Neural cell (in vitro differentiated cells): ENCODE measurements around the gene TNFSF15. TPM values are rescaled to one million over a fixed set of nuclear protein-coding genes. Genes with fewer than 3 reads are reported as not detected.

ENCODE experiments used
- H2AFZ ChIP-seq: fragments of 200-600, 300-800 bp; sonication (generic), shearing (Covaris generic); 2 replicates; pipeline ENCODE4 v1.6.0; 2014; ENCODE audit warnings: low read depth, mild to moderate bottlenecking, antibody characterized with exemption, low read length, moderate library complexity
- H3F3A ChIP-seq: fragments of 200-600 bp; shearing (Covaris generic); 2 replicates; pipeline ENCODE4 v1.6.1; 2016; ENCODE audit warnings: mild to moderate bottlenecking, moderate library complexity, mixed read lengths, antibody characterized with exemption, low read length; ENCODE audit not compliant: insufficient read depth, poor library complexity, severe bottlenecking
- H3K27ac ChIP-seq: fragments of 200-600, 300-800 bp; sonication (generic), shearing (Covaris generic); 2 replicates; pipeline ENCODE4 v1.5.1; 2014; ENCODE audit warnings: mild to moderate bottlenecking, low read length, moderate library complexity
- H3K27me3 ChIP-seq: fragments of 300-800, 200-600 bp; sonication (generic), shearing (Covaris generic); 2 replicates; pipeline ENCODE4 v1.6.0; 2014; ENCODE audit warnings: mild to moderate bottlenecking, low read depth, low read length, moderate library complexity; ENCODE audit not compliant: insufficient read depth
- H3K36me3 ChIP-seq: fragments of 300-800, 200-600 bp; sonication (generic), shearing (Covaris generic); 2 replicates; pipeline ENCODE4 v1.5.1; 2014; ENCODE audit warnings: mild to moderate bottlenecking, antibody characterized with exemption, low read length, moderate library complexity; ENCODE audit not compliant: insufficient read depth
- H3K4me2 ChIP-seq: fragments of 300-800, 200-600 bp; sonication (generic), shearing (Covaris generic); 2 replicates; pipeline ENCODE4 v1.6.0; 2014; ENCODE audit warnings: mild to moderate bottlenecking, low read length
- H3K4me3 ChIP-seq: fragments of 300-800, 200-600 bp; sonication (generic), shearing (Covaris generic); 2 replicates; pipeline ENCODE4 v1.5.1; 2014; ENCODE audit warnings: mild to moderate bottlenecking, low read length, moderate library complexity
- H3K79me2 ChIP-seq: fragments of 200-600 bp; shearing (Covaris generic); replicated peaks from 2 replicates; pipeline ENCODE4 v1.6.0; 2014; ENCODE audit warnings: mild to moderate bottlenecking, low read length, moderate library complexity; ENCODE audit not compliant: insufficient read depth
- H3K9ac ChIP-seq: fragments of 300-800, 200-600 bp; sonication (generic), shearing (Covaris generic); 2 replicates; pipeline ENCODE4 v1.6.1; 2016; ENCODE audit warnings: mild to moderate bottlenecking, low read length, mixed read lengths
- H3K9me2 ChIP-seq: fragments of 200-600 bp; shearing (Covaris generic); 2 replicates; pipeline ENCODE4 v1.6.1; 2016; ENCODE audit warnings: mild to moderate bottlenecking, low read length, mixed read lengths; ENCODE audit not compliant: insufficient read depth
- H3K9me3 ChIP-seq: fragments of 200-600, 300-800 bp; sonication (generic), shearing (Covaris generic); 2 replicates; pipeline ENCODE4 v1.6.1; 2016; ENCODE audit warnings: mild to moderate bottlenecking, mixed run types, low read length, moderate library complexity, mixed read lengths
- H4K20me1 ChIP-seq: fragments of 200-600 bp; shearing (Covaris generic); 2 replicates; pipeline ENCODE4 v1.6.1; 2016; ENCODE audit warnings: mild to moderate bottlenecking, mixed run types; ENCODE audit not compliant: insufficient read depth
- EP300 ChIP-seq: fragments of 450-650 bp; conservative IDR thresholded peaks from 2 replicates; pipeline ENCODE4 v1.6.1; 2014; ENCODE audit warnings: antibody characterized with exemption, mild to moderate bottlenecking, moderate library complexity; ENCODE audit not compliant: poor library complexity, severe bottlenecking
- EZH2 ChIP-seq: fragments of 200-600, 300-800 bp; shearing (Covaris generic), sonication (generic); IDR thresholded peaks from 2 replicates; pipeline ENCODE4 v1.6.1; 2014; ENCODE audit warnings: antibody characterized with exemption, low read length, borderline replicate concordance, mild to moderate bottlenecking; ENCODE audit not compliant: insufficient read depth, poor library complexity, severe bottlenecking
- MXI1 ChIP-seq: fragments of 450-650 bp; conservative IDR thresholded peaks from 2 replicates; pipeline ENCODE4 v1.6.1; 2014; ENCODE audit warnings: antibody characterized with exemption, mild to moderate bottlenecking; ENCODE audit not compliant: poor library complexity, severe bottlenecking
- POLR2AphosphoS5 ChIP-seq: IDR thresholded peaks from 2 replicates; pipeline ENCODE4 v1.6.1; 2012
- RAD21 ChIP-seq: fragments of 450-650 bp; conservative IDR thresholded peaks from 2 replicates; pipeline ENCODE4 v1.6.1; 2014; ENCODE audit warnings: antibody characterized with exemption, mild to moderate bottlenecking, moderate library complexity
- REST ChIP-seq: IDR thresholded peaks from 2 replicates; pipeline ENCODE4 v1.6.1; 2012; ENCODE audit warnings: borderline replicate concordance
- SMC3 ChIP-seq: fragments of 450-650 bp; conservative IDR thresholded peaks from 2 replicates; pipeline ENCODE4 v1.6.1; 2014; ENCODE audit warnings: antibody characterized with exemption, mild to moderate bottlenecking, moderate library complexity; ENCODE audit not compliant: poor library complexity
- TAF1 ChIP-seq: IDR thresholded peaks from 2 replicates; pipeline ENCODE4 v1.6.1; 2012; ENCODE audit warnings: low read depth
- polyA plus RNA-seq: library from polyadenylated mRNA; depleted of rRNA; stranded (reverse); fragments of >200 nt; gene quantifications from 2 replicates; pipeline ENCODE4 v1.2.3, GENCODE V29; 2014
- TF ChIP-seq, protein P1 (sequence below): fragments of 450-650 bp; IDR thresholded peaks from 2 replicates; pipeline ENCODE4 v1.5.1; 2014; ENCODE audit warnings: antibody characterized with exemption, mild to moderate bottlenecking, moderate library complexity; ENCODE audit not compliant: poor library complexity, severe bottlenecking

The TNFSF15 gene
- polyA plus RNA-seq, 1 donor from 2014 or later = not detected

- Histone ChIP-seq H3K9me3 (no peaks in the 10 kb centered on the region), H3K27me3 (no peaks in the 10 kb centered on the region), H4K20me1 (no peaks in the 10 kb centered on the region), H3K4me2 (no peak overlapping the region), H3K27ac (no peak overlapping the region), H3K9ac (no peak overlapping the region), H3K79me2 (no peaks in the 10 kb centered on the region), H2AFZ (no peak overlapping the region), H3F3A (no peaks in the 10 kb centered on the region), H3K4me3 (no peak overlapping the region), H3K9me2 (no peaks in the 10 kb centered on the region), H3K36me3 (no peaks in the 10 kb centered on the region)
- TF ChIP-seq EP300 = no peak
- TF ChIP-seq MXI1 = no peak
- no peak for TF ChIP-seq EZH2
- TF ChIP-seq TAF1 = no peak
- no peak for TF ChIP-seq RAD21
- TF ChIP-seq POLR2AphosphoS5 = no peak
- no peak for TF ChIP-seq REST
These were observed 14.1 kb downstream of the TNFSF15 start for GRCh38 chr9:114791736-114792135.

GRCh38 chr9:114791312-114791711, 14.5 kb downstream of the TNFSF15 start:
- TF ChIP-seq SMC3 = no peak
- TF ChIP-seq RAD21 = no peak
- no peak for TF ChIP-seq POLR2AphosphoS5
- TF ChIP-seq MXI1 = no peak
- TF ChIP-seq, protein P1, sequence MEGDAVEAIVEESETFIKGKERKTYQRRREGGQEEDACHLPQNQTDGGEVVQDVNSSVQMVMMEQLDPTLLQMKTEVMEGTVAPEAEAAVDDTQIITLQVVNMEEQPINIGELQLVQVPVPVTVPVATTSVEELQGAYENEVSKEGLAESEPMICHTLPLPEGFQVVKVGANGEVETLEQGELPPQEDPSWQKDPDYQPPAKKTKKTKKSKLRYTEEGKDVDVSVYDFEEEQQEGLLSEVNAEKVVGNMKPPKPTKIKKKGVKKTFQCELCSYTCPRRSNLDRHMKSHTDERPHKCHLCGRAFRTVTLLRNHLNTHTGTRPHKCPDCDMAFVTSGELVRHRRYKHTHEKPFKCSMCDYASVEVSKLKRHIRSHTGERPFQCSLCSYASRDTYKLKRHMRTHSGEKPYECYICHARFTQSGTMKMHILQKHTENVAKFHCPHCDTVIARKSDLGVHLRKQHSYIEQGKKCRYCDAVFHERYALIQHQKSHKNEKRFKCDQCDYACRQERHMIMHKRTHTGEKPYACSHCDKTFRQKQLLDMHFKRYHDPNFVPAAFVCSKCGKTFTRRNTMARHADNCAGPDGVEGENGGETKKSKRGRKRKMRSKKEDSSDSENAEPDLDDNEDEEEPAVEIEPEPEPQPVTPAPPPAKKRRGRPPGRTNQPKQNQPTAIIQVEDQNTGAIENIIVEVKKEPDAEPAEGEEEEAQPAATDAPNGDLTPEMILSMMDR = no peak
- TF ChIP-seq REST = no peak
- no peak for TF ChIP-seq TAF1
- no peak for TF ChIP-seq EZH2
- no peak for TF ChIP-seq EP300
- no peaks in the 10 kb centered on the region for H3K79me2 ChIP-seq

More at GRCh38 chr9:114791312-114791711, 14.5 kb downstream of the TNFSF15 start:
- H4K20me1 ChIP-seq = no peaks in the 10 kb centered on the region
- no peaks in the 10 kb centered on the region for H3K27me3 ChIP-seq
- H3K4me3 ChIP-seq = no peak overlapping the region
- no peak overlapping the region for H2AFZ ChIP-seq
- H3K9ac ChIP-seq = no peak overlapping the region
- H3F3A ChIP-seq = no peaks in the 10 kb centered on the region
- H3K9me3 ChIP-seq = no peaks in the 10 kb centered on the region
- no peak overlapping the region for H3K27ac ChIP-seq
- H3K4me2 ChIP-seq = no peak overlapping the region
- H3K36me3 ChIP-seq = no peaks in the 10 kb centered on the region
- H3K9me2 ChIP-seq = no peaks in the 10 kb centered on the region
